Mucosa of stomach (tissue), 1 donor: Measurements from ENCODE around the gene CD59.
"Not testable (repeated sequence)": the region's sequence is repeated elsewhere in the genome, so short reads cannot be mapped to it uniquely, and the experiment has no call there.

ENCODE experiments used
- H3K27me3 ChIP-seq: one replicate; pipeline ENCODE4 v1.7.0; 2013; ENCODE audit warnings: mild to moderate bottlenecking, low read length; ENCODE audit not compliant: control insufficient read depth, insufficient read depth
- H3K36me3 ChIP-seq: one replicate; pipeline ENCODE4 v1.7.0; 2013; ENCODE audit warnings: low read length; ENCODE audit not compliant: control insufficient read depth, insufficient read depth
- H3K4me1 ChIP-seq: one replicate; pipeline ENCODE4 v1.7.0; 2013; ENCODE audit warnings: mild to moderate bottlenecking, low read length; ENCODE audit not compliant: control insufficient read depth, insufficient read depth
- H3K4me3 ChIP-seq: one replicate; pipeline ENCODE4 v1.7.0; 2013; ENCODE audit warnings: low read length
- H3K9ac ChIP-seq: one replicate; pipeline ENCODE4 v1.7.0; 2013; ENCODE audit warnings: mild to moderate bottlenecking, low read length, moderate library complexity
- H3K9me3 ChIP-seq: one replicate; pipeline ENCODE4 v1.7.0; 2013; ENCODE audit warnings: mild to moderate bottlenecking, low read length, moderate library complexity; ENCODE audit not compliant: control insufficient read depth
- donor health status: Pancreatic carcinoma.

Gene CD59

DNA sequence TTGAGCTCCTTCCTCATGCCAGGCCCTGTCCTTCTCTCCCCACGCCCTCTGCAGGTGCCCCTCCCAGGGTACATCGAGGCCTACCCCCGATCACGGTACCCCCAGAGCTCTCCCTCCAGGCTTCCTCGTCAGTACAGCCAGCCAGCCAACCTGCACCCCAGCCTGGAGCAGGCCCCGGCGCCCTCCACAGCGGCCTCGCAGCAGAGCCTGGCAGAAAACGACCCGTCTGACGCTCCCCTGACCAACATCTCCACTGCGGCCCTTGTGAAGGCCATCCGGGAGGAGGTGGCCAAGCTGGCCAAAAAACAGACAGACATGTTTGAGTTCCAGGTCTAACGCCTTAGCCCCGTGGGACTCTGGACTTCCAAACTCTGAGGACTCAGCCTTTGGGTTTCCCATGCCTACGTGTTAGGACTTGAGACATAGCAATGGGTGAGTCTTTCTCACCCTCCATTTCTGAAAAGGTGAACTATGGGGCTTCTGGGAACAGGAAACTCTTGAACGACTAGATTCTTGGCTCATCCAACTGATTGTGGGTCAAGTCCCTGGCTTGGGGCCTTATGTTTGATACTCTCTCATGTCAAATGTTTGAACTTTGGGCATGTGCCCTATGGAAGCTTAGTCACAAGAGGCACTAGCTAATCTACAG is 68.3 kb downstream of the CD59 start:
- no peak overlapping the region for H3K4me3 ChIP-seq
- no peak overlapping the region for H3K9ac ChIP-seq
- H3K36me3 ChIP-seq: no peaks in the 10 kb centered on the region
- peaks cover 36% of the 10 kb centered on the region for H3K4me1 ChIP-seq
- H3K9me3 ChIP-seq: no peaks in the 10 kb centered on the region
- no peaks in the 10 kb centered on the region for H3K27me3 ChIP-seq

GRCh38 chr11:33665350-33666106 is 70.7 kb downstream of the CD59 start:
- peaks cover 34% of the 10 kb centered on the region for H3K4me1 ChIP-seq
- no peaks in the 10 kb centered on the region for H3K9me3 ChIP-seq
- no peak overlapping the region for H3K9ac ChIP-seq
- no peaks in the 10 kb centered on the region for H3K27me3 ChIP-seq
- no peak overlapping the region for H3K4me3 ChIP-seq
- no peaks in the 10 kb centered on the region for H3K36me3 ChIP-seq

DNA sequence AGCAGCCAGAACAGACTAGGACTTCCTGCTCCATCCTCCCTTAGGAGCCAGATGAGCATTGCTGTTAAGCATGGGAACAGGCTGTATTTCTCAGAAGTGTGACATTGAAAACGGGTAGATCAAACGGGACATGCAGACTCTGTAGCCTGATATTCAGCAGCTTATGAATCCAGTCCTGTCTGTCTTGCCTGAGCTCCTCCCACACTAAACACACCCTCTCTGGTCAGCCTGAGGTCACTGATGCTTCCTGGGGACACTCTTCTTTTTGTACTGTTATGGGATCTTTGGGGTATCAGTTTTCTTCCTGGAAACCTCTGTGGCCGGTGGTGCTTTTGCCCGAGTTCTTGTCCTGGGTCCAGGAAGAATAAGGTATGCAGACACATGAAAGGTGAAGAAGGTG is 71.4 kb downstream of the CD59 start:
- no peak overlapping the region for H3K9ac ChIP-seq
- H3K36me3 ChIP-seq: no peaks in the 10 kb centered on the region
- peaks cover 28% of the 10 kb centered on the region for H3K4me1 ChIP-seq
- H3K27me3 ChIP-seq: no peaks in the 10 kb centered on the region
- no peaks in the 10 kb centered on the region for H3K9me3 ChIP-seq
- no peak overlapping the region for H3K4me3 ChIP-seq

DNA sequence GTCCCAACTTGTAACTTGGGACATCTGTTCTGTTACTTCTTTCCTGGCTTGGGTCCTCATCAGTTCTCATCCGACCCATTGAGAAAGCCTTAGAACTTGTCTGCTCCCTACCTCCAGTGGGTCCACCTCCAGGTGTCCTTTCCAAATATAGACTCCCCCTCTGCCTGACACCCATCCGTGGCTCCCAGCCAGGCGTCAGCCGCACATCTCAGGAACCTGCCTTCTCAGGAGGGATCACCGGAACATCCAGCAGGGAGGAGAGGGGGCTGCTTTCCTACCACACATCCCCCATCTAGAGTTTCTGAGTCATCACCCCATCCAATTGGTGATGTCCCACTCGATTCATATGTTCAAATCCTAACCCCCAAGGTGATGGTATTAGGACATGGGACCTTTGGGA is 72.1 kb downstream of the CD59 start:
- Histone ChIP-seq H3K36me3 (no peaks in the 10 kb centered on the region), H3K4me1 (peaks cover 21% of the 10 kb centered on the region), H3K4me3 (no peak overlapping the region), H3K9me3 (no peaks in the 10 kb centered on the region), H3K9ac (no peak overlapping the region), H3K27me3 (no peaks in the 10 kb centered on the region)

DNA sequence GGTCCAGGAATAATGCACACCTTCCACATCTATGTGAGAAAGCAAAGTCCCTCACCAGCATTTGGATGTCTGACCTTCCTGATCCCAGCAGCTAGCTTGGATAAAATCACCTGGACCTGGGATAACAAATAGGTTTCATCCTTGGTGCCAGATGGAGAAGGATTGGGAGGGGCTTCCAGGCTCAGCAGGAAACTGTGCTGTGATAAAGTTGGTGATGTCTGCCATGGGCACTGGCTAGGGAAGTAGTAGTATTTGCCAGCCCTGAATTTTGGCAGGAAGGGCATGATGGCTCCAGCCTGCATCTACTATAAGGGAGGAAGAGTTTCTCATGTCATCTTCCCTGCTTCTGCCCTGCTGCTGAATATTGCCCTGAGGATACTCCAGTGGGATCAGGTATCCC is 73.1 kb downstream of the CD59 start:
- H3K4me3 ChIP-seq: no peak overlapping the region
- no peak overlapping the region for H3K9ac ChIP-seq
- no peaks in the 10 kb centered on the region for H3K36me3 ChIP-seq
- H3K4me1 ChIP-seq: peaks cover 11% of the 10 kb centered on the region
- H3K27me3 ChIP-seq: no peaks in the 10 kb centered on the region
- H3K9me3 ChIP-seq: no peaks in the 10 kb centered on the region

DNA sequence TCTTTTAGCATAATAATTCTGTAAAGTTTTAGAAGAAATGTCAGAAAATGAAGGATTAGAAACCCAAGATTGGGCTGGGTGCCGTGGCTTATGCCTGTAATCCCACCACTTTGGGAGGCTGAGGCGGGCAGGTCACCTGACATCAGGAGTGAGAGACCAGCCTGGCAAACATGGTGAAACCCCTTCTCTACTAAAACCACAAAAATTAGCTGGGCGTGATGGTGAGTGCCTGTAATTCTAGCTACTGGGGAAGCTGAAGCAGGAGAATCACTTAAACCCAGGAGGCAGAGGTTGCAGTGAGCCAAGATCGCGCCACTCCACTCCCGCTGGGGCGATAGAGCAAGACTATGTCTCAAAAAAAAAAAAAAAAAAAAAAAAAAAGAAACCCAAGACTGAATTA is 74.7 kb downstream of the CD59 start:
- not testable (repeated sequence) for H3K27me3 ChIP-seq, H3K4me1 ChIP-seq, H3K36me3 ChIP-seq, H3K9ac ChIP-seq, H3K4me3 ChIP-seq, H3K9me3 ChIP-seq

DNA sequence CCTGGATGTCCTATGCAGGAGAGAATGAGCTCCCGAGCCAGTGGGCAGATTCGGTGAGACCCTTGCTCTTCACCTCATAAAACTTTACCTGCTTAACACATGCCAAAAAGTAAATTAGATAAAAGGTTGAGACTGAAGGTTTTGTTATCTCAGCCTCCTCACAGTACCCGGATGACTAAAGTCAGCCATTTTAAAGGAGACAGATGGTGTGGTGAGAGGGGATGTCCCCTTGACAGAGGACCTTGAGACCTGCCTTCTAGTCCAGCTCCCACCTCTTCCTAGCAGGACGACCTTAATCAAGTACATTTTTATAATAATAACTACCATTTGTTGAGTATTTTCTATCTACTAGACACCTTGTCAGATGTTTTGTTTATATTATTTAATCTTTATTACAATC is 75.3 kb downstream of the CD59 start:
- no peak overlapping the region for H3K4me3 ChIP-seq
- no peak overlapping the region for H3K9ac ChIP-seq
- H3K36me3 ChIP-seq: no peaks in the 10 kb centered on the region
- H3K27me3 ChIP-seq: no peaks in the 10 kb centered on the region
- peaks cover 4% of the 10 kb centered on the region for H3K4me1 ChIP-seq
- no peaks in the 10 kb centered on the region for H3K9me3 ChIP-seq

- Histone ChIP-seq H3K4me1 (no peaks in the 10 kb centered on the region), H3K36me3 (no peaks in the 10 kb centered on the region), H3K9ac (no peak overlapping the region), H3K27me3 (no peaks in the 10 kb centered on the region), H3K4me3 (no peak overlapping the region), H3K9me3 (no peaks in the 10 kb centered on the region)
Observed at GRCh38 chr11:33659370-33660139, 76.7 kb downstream of the CD59 start.

DNA sequence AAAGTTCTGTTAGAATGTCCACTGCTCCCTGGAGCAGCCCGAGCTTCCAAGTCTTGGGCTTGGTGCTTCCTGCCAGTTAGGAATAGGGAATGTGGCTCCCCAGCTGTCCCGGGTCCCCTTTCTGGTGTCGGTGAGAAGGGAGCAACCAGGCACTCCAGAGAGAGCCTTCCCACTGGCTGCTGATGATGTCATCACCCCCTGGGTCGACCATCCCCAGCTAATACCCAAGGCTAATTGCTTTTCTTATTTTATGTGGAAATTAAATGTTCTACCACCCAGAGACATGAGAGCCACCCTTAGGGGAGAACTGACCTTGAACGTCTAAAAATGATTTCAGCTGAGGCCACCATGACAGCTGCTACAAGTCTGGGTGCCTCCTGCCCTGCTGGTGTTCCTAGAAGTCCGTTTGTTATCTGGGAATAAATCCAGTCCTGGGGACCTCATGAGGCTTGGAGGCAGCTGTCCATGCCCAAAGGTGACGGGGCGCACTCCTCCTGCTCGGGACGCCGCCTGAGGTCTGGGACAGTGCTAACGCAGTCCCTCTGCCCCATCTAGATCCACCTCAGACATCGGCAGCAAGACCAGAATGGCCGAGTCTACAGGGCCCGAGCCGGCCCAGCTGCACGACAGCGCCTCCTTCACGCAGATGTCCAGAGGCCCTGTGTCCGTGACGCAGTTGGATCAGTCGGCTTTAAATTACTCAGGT is 77.9 kb downstream of the CD59 start:
- H3K9me3 ChIP-seq: no peaks in the 10 kb centered on the region
- no peaks in the 10 kb centered on the region for H3K4me1 ChIP-seq
- H3K36me3 ChIP-seq: no peaks in the 10 kb centered on the region
- no peaks in the 10 kb centered on the region for H3K27me3 ChIP-seq
- H3K4me3 ChIP-seq: no peak overlapping the region
- H3K9ac ChIP-seq: no peak overlapping the region

DNA sequence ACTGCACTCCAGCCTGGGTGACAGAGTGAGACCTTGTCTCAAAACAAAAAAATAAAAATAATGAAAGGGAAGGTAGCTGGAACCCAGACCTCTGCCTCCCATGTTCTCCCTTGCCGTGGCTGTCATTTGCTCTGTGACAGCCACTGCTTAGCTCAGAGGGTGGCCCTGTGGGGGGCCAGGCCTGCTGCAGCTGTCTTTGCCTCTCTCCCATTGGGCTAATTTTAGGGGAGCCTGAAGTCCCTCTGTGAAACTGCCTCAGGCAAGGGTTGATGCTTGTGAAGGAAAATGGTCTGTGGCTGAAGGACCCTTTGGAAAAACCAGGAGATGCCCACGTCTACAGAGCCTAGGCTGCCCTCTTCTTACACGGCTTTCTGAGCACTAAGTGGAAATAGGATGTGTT is 78.5 kb downstream of the CD59 start:
- Histone ChIP-seq H3K9me3 (no peaks in the 10 kb centered on the region), H3K36me3 (no peaks in the 10 kb centered on the region), H3K4me1 (no peaks in the 10 kb centered on the region), H3K4me3 (no peak overlapping the region), H3K27me3 (no peaks in the 10 kb centered on the region), H3K9ac (no peak overlapping the region)

DNA sequence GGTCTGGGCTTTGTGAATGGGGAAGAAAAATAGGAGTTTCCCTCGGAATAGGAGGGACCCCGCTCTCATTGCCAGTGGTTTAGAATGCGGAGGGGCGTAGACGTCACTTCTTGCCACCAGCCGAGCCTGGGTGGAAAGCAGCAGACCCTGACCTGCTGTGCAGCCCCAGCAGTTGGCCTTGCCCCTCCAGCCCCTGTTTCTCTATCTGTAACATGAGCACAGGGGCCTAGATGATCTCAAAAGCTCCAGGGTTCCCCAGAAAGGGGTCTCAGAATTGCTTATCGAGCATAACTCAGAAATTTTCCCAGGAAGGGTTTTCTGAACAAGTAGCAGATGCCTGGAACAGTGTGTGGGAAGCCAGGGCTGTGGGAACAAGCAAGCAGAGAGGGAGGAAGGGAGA is 79.5 kb downstream of the CD59 start:
- no peaks in the 10 kb centered on the region for H3K4me1 ChIP-seq
- no peaks in the 10 kb centered on the region for H3K36me3 ChIP-seq
- no peaks in the 10 kb centered on the region for H3K27me3 ChIP-seq
- no peak overlapping the region for H3K4me3 ChIP-seq
- H3K9me3 ChIP-seq: no peaks in the 10 kb centered on the region
- H3K9ac ChIP-seq: no peak overlapping the region
